ENCODE measurements around the gene ADAM12.

DNA sequence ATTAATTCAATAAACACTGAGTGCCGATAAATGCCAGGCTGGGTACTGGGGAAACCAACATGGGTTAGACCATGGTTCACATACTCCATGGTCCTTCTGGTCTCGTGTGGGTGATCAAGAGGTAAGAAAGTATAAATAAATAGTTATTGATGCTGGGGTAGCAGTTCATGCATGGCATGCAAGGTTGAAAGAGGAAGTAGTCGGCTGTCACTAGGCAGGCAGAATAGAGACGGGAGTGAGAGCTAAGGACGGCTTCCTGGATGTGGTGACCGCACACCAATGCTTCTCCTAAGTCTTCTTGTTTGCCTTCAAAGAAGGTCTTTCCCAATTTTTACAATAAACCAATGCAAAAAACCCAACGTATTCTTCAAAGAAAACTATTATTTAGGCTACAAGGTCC is 208.6 kb downstream of the ADAM12 start:
- TF ChIP-seq EZH2 (IDR thresholded peaks at IDR 0.05; ENCODE audit: borderline replicate concordance, control insufficient read depth, low read depth, low read length) (no peak), POLR2A (IDR thresholded peaks at IDR 0.05; ENCODE audit: low read depth, low read length) (no peak), YY1 (IDR thresholded peaks at IDR 0.05; ENCODE audit: low read depth, low read length) (no peak), RAD21 (IDR thresholded peaks at IDR 0.05; ENCODE audit: insufficient read depth, low read depth, low read length) (no peak), RB1 (IDR thresholded peaks at IDR 0.05; ENCODE audit: borderline replicate concordance) (no peak), FOXM1 (IDR thresholded peaks at IDR 0.05; ENCODE audit: low read depth, low read length) (no peak)
- TF ChIP-seq, protein P1, sequence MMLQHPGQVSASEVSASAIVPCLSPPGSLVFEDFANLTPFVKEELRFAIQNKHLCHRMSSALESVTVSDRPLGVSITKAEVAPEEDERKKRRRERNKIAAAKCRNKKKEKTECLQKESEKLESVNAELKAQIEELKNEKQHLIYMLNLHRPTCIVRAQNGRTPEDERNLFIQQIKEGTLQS (IDR thresholded peaks at IDR 0.05; ENCODE audit: borderline replicate concordance, extremely low read depth, low read depth, low read length), result no peak

Data from GM12878 (cell line).